Thoracic aorta (tissue), 2 donors: ENCODE results near the gene KLHDC3. TPM values are rescaled to one million over a fixed set of nuclear protein-coding genes. Genes with fewer than 3 reads are reported as not detected.

Experiments used
- ATAC-seq: fragments of 150-250 bp; one replicate; pipeline ENCODE4 v1.8.0; 2017; ENCODE audit warnings: low read depth; ENCODE audit not compliant: insufficient number of reproducible peaks, low FRiP score
- DNase-seq: peaks from one replicate; pipeline ENCODE4 v3.0.0-alpha.2; 2020; ENCODE audit warnings: low spot score
- H3K27ac ChIP-seq, 2 donors: fragments of 200-600 bp; sonication (generic); 1 replicate in 1 of 2; 2 replicates in 1 of 2; pipeline ENCODE4 v1.5.1; 2016; ENCODE audit warnings: mild to moderate bottlenecking in 2 of 2, moderate library complexity in 2 of 2
- H3K27me3 ChIP-seq: fragments of 200-600 bp; sonication (generic); replicated peaks from 2 replicates; pipeline ENCODE4 v1.6.0; 2016; ENCODE audit warnings: mild to moderate bottlenecking; ENCODE audit not compliant: insufficient read depth
- H3K36me3 ChIP-seq: fragments of 200-600 bp; sonication (generic); one replicate; pipeline ENCODE4 v1.5.1; 2016
- H3K4me1 ChIP-seq, 2 donors: fragments of 200-600 bp; sonication (generic); 1 replicate in 1 of 2; 2 replicates in 1 of 2; pipeline versions ENCODE4 v1.5.1 to v1.6.0; 2016; ENCODE audit warnings: low read depth in 2 of 2, mild to moderate bottlenecking in 1 of 2; ENCODE audit not compliant: control insufficient read depth in 1 of 2
- H3K4me3 ChIP-seq: fragments of 200-600 bp; sonication (generic); 2 replicates; pipeline ENCODE4 v1.5.1; 2016; ENCODE audit warnings: mild to moderate bottlenecking
- H3K9me3 ChIP-seq: fragments of 200-600 bp; sonication (generic); 2 replicates; pipeline ENCODE4 v1.5.1; 2016
- total RNA-seq, 2 donors: library from RNA; depleted of rRNA; stranded (reverse); fragments of >200 nt; gene quantifications; one replicate each; pipeline versions ENCODE4 v1.1.0 to v1.2.3, GENCODE V29; 2016
- TF ChIP-seq, protein P1 (sequence below): fragments of 200-600 bp; sonication (generic); IDR thresholded peaks from one replicate; pipeline ENCODE4 v1.5.1; 2019; ENCODE audit warnings: antibody characterized with exemption

The KLHDC3 gene
- total RNA-seq, 2 donors from 2014 or later, result 87.3 to 105 TPM

DNA sequence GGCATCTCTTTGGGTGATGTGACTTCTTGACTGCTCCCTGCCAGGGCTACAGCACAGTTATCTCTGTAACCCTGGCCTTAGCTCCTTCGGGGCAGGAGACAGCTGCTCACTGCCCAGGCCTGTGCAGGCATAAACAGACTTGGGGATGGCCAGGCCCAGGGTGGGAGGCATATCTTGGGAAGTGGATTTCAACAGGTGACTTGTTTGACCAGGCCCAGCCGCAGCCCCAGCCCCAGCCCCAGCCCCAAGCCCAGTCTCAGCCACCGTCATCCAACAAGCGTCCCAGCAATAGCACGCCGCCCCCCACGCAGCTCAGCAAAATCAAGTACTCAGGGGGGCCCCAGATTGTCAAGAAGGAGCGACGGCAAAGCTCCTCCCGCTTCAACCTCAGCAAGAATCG is 7.8 kb upstream of the KLHDC3 start:
- ATAC-seq (no peak), DNase-seq (no peak)
- H3K27me3 ChIP-seq, result no peaks in the 10 kb centered on the region
- TF ChIP-seq, protein P1, sequence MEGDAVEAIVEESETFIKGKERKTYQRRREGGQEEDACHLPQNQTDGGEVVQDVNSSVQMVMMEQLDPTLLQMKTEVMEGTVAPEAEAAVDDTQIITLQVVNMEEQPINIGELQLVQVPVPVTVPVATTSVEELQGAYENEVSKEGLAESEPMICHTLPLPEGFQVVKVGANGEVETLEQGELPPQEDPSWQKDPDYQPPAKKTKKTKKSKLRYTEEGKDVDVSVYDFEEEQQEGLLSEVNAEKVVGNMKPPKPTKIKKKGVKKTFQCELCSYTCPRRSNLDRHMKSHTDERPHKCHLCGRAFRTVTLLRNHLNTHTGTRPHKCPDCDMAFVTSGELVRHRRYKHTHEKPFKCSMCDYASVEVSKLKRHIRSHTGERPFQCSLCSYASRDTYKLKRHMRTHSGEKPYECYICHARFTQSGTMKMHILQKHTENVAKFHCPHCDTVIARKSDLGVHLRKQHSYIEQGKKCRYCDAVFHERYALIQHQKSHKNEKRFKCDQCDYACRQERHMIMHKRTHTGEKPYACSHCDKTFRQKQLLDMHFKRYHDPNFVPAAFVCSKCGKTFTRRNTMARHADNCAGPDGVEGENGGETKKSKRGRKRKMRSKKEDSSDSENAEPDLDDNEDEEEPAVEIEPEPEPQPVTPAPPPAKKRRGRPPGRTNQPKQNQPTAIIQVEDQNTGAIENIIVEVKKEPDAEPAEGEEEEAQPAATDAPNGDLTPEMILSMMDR, result no peak
- no peak overlapping the region for H3K4me3 ChIP-seq
- H3K4me1 ChIP-seq, result no peaks in the 10 kb centered on the region
- H3K9me3 ChIP-seq, result no peaks in the 10 kb centered on the region
- peaks cover 34% of the 10 kb centered on the region for H3K36me3 ChIP-seq
- H3K27ac ChIP-seq, result no peak overlapping the region

DNA sequence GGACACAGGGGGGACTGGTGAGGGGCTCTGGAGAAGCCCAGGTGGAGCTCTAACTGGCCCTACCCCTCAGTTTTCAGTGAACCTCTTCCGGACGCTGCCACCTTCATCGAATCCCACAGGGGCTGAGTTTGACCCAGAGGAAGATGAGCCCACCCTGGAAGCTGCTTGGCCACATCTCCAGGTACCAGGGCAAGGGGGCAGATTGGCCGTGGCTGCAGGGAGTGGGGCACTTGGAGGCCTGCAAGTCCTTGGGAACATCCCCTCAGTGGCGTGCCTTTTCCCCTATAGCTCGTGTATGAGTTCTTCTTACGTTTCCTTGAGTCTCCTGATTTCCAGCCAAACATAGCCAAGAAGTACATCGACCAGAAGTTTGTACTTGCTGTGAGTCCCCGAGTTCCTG is 6.9 kb upstream of the KLHDC3 start:
- no peak for ATAC-seq
- Histone ChIP-seq H3K36me3 (peaks cover 34% of the 10 kb centered on the region), H3K9me3 (no peaks in the 10 kb centered on the region), H3K4me1 (peaks cover 0 to under 1% of the 10 kb centered on the region in 2 donors), H3K27ac (no peak overlapping the region), H3K4me3 (no peak overlapping the region), H3K27me3 (no peaks in the 10 kb centered on the region)
- DNase-seq, result no peak
- TF ChIP-seq, protein P1, result no peak

DNA sequence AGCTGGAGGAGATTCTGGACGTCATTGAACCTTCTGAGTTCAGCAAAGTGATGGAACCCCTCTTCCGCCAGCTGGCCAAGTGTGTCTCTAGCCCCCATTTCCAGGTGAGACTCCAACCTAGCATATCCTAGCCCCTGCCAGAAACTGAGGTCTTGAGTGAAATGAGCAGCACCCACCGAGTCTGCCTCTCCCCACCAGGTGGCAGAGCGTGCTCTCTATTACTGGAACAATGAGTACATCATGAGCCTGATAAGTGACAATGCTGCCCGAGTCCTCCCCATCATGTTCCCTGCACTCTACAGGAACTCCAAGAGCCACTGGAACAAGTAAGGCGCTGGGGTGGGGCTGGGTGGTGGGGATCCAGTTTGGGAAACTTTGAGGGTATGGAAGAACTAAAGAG is 4.9 kb upstream of the KLHDC3 start:
- peaks cover 34% of the 10 kb centered on the region for H3K36me3 ChIP-seq
- no peaks in the 10 kb centered on the region for H3K9me3 ChIP-seq
- TF ChIP-seq, protein P1, result peak; percentile 26
- peaks cover 7 to 14% of the 10 kb centered on the region in 2 donors for H3K4me1 ChIP-seq
- no peak for ATAC-seq
- H3K4me3 ChIP-seq, result no peak overlapping the region
- no peak for DNase-seq
- no peaks in the 10 kb centered on the region for H3K27me3 ChIP-seq
- H3K27ac ChIP-seq, result no peak overlapping the region

DNA sequence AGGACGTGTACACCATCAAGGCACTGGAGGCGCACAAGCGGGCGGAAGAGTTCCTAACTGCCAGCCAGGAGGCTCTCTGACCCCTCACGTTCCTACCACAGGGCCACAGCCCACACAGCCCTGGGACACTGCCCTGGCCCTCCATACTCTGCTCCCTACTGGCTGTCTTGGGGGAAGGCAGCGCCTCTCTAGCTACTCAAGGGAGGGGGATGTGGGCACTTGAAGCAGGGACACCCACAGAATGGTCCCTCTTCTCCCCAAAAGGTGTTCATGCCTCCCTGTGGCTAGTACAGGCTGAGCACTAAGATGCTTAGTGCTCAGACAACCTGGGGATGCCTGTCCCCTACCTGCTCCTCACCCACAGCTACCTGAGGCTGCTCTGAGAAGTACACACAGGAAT is 2.8 kb upstream of the KLHDC3 start:
- no peak overlapping the region for H3K27ac ChIP-seq
- H3K4me1 ChIP-seq, result peaks cover 23 to 30% of the 10 kb centered on the region in 2 donors
- H3K27me3 ChIP-seq, result no peaks in the 10 kb centered on the region
- peaks cover 34% of the 10 kb centered on the region for H3K36me3 ChIP-seq
- TF ChIP-seq, protein P1, result no peak
- no peaks in the 10 kb centered on the region for H3K9me3 ChIP-seq
- H3K4me3 ChIP-seq, result no peak overlapping the region
- DNase-seq (no peak), ATAC-seq (no peak)

DNA sequence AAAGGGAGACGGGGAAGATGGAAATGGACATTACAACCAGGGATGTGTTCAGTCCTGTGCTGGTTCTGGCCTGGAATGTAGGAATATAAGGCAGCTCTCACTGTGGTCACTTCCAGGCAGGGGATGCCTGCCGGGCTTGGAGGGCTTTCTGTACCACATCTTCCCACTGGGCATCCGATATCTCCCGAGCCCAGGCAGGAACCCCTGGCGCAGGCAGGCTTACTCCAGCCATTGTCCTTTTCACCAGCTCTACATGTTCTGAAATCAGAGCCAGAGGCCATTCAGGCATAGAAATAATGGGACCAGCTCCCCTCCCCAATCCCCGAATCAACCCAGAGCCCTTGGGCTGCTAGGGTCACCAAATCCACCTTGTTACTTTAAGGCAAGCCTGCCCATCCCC is 1.7 kb upstream of the KLHDC3 start:
- ATAC-seq (no peak), DNase-seq (no peak)
- TF ChIP-seq, protein P1, result no peak
- H3K4me1 ChIP-seq, result peaks cover 30 to 42% of the 10 kb centered on the region in 2 donors
- peaks cover 24% of the 10 kb centered on the region for H3K36me3 ChIP-seq
- H3K27ac ChIP-seq, result peak overlapping the region in 1 of 2 donors; percentile 74
- no peaks in the 10 kb centered on the region for H3K9me3 ChIP-seq
- H3K27me3 ChIP-seq, result no peaks in the 10 kb centered on the region
- H3K4me3 ChIP-seq, result no peak overlapping the region
